Tibial artery (tissue), 4 donors: Measurements from ENCODE around the gene CFAP299.

Source experiments
- DNase-seq, 2 donors: peaks; one replicate each; pipeline ENCODE4 v3.0.0-alpha.2; 2019
- H3K27ac ChIP-seq, 2 donors: fragments of 200-600 bp; sonication (generic) in 1 of 2; 1 replicate in 1 of 2; 2 replicates in 1 of 2; pipeline ENCODE4 v1.5.1; 2018 to 2019; ENCODE audit warnings: mild to moderate bottlenecking in 1 of 2
- H3K27me3 ChIP-seq, 2 donors: fragments of 200-600 bp; sonication (generic) in 1 of 2; one replicate each; pipeline versions ENCODE4 v1.5.1 to v1.6.0; 2016 to 2019
- H3K36me3 ChIP-seq, 3 donors: fragments of 200-600 bp; sonication (generic) in 2 of 3; one replicate each; pipeline ENCODE4 v1.5.1; 2016 to 2019; ENCODE audit warnings: mild to moderate bottlenecking in 2 of 3
- H3K4me1 ChIP-seq, 4 donors: fragments of 200-600 bp; sonication (generic) in 2 of 4; 1 replicate in 3 of 4; 2 replicates in 1 of 4; pipeline ENCODE4 v1.5.1; 2016 to 2019
- H3K4me3 ChIP-seq, 2 donors: fragments of 200-600 bp; sonication (generic) in 1 of 2; 1 replicate in 1 of 2; 2 replicates in 1 of 2; pipeline ENCODE4 v1.5.1; 2018 to 2019; ENCODE audit warnings: mild to moderate bottlenecking in 2 of 2
- H3K9me3 ChIP-seq, 3 donors: fragments of 200-600 bp; sonication (generic) in 1 of 3; one replicate each; pipeline ENCODE4 v1.5.1; 2016 to 2019
- CTCF ChIP-seq, 2 experiments: fragments of 200-600 bp in 1 of 2; fragments of 450-650 bp in 1 of 2; IDR thresholded peaks; one replicate each; pipeline ENCODE4 v1.5.1; 2017 to 2019; ENCODE audit warnings: antibody characterized with exemption in 2 of 2, mild to moderate bottlenecking in 1 of 2, moderate library complexity in 1 of 2
- intact Hi-C: fragments of 100-400 bp; cut with DNase I; formaldehyde crosslinking; loops from one replicate; pipeline ENCODE4 v1.15.0; 2023; ENCODE audit warnings: low total_unique reads

Gene CFAP299

GRCh38 chr4:80423553-80424224, 88.2 kb downstream of the CFAP299 start:
- H3K27ac ChIP-seq = no peak overlapping the region
- intact Hi-C loops = no loop called here
- H3K4me1 ChIP-seq = no peaks in the 10 kb centered on the region
- no peak overlapping the region for H3K4me3 ChIP-seq
- no peaks in the 10 kb centered on the region for H3K27me3 ChIP-seq
- no peaks in the 10 kb centered on the region for H3K36me3 ChIP-seq
- peak in 1 of 2 donors; percentile 41 for DNase-seq
- no peak for TF ChIP-seq CTCF (IDR thresholded peaks at IDR 0.05)
- no peaks in the 10 kb centered on the region for H3K9me3 ChIP-seq

- intact Hi-C loops = no loop called here
- Histone ChIP-seq H3K36me3 (no peaks in the 10 kb centered on the region), H3K4me3 (no peak overlapping the region), H3K27ac (no peak overlapping the region), H3K9me3 (no peaks in the 10 kb centered on the region), H3K4me1 (no peaks in the 10 kb centered on the region), H3K27me3 (no peaks in the 10 kb centered on the region)
- no peak for TF ChIP-seq CTCF (IDR thresholded peaks at IDR 0.05)
- no peak for DNase-seq
Observed at GRCh38 chr4:80424225-80424581, 88.7 kb downstream of the CFAP299 start.

GRCh38 chr4:80425124-80426100, 89.9 kb downstream of the CFAP299 start:
- no peak overlapping the region for H3K27ac ChIP-seq
- intact Hi-C loops = no loop called here
- no peak for TF ChIP-seq CTCF (IDR thresholded peaks at IDR 0.05)
- no peak overlapping the region for H3K4me3 ChIP-seq
- no peak for DNase-seq
- H3K9me3 ChIP-seq = no peaks in the 10 kb centered on the region
- H3K36me3 ChIP-seq = no peaks in the 10 kb centered on the region
- no peaks in the 10 kb centered on the region for H3K4me1 ChIP-seq
- no peaks in the 10 kb centered on the region for H3K27me3 ChIP-seq

- no peaks in the 10 kb centered on the region for H3K4me1 ChIP-seq
- H3K36me3 ChIP-seq = no peaks in the 10 kb centered on the region
- H3K27me3 ChIP-seq = no peaks in the 10 kb centered on the region
- H3K4me3 ChIP-seq = no peak overlapping the region
- intact Hi-C loops = no loop called here
- no peaks in the 10 kb centered on the region for H3K9me3 ChIP-seq
- no peak for TF ChIP-seq CTCF (IDR thresholded peaks at IDR 0.05)
- H3K27ac ChIP-seq = no peak overlapping the region
- DNase-seq = no peak
Observed at GRCh38 chr4:80431203-80431965, 95.9 kb downstream of the CFAP299 start.

DNA sequence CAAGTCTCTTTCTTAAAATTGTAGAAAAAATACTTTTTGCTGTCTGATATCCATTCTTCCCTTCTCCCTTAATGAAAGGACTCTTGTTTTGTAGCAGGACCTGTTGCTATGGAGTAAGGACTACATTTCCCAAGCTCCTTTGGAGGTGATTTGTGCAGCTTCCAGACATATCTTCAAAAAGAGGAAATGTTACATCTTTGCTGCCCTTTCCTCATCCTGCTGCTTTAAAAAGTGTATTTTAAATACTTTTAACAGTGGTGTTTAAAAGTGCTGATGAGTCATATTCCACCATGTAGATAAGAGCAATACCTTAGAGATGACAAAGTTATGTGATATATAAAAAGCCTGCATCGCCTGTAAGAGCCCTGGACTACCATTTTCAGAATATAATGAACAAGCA, 98.7 kb downstream of the CFAP299 start:
- no peak overlapping the region for H3K4me3 ChIP-seq
- no peak for TF ChIP-seq CTCF (IDR thresholded peaks at IDR 0.05)
- no peak overlapping the region for H3K27ac ChIP-seq
- no peaks in the 10 kb centered on the region for H3K27me3 ChIP-seq
- intact Hi-C loops = no loop called here
- no peaks in the 10 kb centered on the region for H3K4me1 ChIP-seq
- H3K36me3 ChIP-seq = no peaks in the 10 kb centered on the region
- no peak for DNase-seq
- H3K9me3 ChIP-seq = no peaks in the 10 kb centered on the region
